ENCODE measurements around the gene SIGLEC11.
"Not testable (repeated sequence)": the region's sequence is repeated elsewhere in the genome, so short reads cannot be mapped to it uniquely, and the experiment has no call there.

Gene SIGLEC11, protein sequence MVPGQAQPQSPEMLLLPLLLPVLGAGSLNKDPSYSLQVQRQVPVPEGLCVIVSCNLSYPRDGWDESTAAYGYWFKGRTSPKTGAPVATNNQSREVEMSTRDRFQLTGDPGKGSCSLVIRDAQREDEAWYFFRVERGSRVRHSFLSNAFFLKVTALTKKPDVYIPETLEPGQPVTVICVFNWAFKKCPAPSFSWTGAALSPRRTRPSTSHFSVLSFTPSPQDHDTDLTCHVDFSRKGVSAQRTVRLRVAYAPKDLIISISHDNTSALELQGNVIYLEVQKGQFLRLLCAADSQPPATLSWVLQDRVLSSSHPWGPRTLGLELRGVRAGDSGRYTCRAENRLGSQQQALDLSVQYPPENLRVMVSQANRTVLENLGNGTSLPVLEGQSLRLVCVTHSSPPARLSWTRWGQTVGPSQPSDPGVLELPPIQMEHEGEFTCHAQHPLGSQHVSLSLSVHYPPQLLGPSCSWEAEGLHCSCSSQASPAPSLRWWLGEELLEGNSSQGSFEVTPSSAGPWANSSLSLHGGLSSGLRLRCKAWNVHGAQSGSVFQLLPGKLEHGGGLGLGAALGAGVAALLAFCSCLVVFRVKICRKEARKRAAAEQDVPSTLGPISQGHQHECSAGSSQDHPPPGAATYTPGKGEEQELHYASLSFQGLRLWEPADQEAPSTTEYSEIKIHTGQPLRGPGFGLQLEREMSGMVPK

DNA sequence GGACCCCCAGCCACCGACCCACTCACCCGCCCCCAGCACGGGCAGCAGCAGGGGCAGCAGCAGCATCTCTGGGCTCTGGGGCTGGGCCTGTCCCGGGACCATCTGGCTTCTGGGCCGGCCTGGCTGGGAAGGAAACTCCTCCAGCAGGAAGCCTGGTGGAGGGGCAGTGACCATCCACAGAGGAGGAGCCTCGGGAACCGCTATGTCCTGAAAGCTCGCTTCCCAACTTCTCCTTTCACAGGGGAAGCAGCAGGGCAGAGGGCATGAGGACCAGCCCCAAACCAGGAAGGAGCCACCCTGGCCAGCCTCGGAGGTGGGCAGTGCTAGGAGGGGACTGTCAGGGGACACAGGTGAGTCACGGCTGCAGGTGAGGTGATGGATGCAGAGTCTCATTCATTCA is at the start of gene SIGLEC11:
SIGLEC11 (minus strand) TSS at position 193 of the 400 bp plus-strand sequence; CDS start at position 102, 91 bp downstream.
- DNase-seq: not testable (repeated sequence)

DNA sequence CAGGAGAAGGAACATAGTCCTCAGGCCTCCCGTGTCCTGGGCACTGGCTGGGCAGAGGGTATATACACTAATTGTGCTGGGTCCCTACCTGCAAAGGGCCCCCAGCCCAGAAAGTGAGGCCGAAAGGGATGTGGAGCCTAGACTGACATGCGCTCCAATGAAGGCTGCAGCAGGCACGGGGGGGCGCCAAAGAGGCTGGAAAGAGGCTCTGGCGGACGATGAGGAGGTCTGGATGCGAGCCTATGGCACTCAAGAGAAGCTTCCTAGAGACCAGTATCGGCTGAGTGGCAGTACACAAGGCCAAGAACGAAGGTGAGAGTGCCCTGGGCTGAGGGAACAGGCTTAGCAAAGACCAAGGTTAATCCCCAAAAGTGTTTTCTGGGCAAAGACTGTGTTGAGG is 47.6 kb upstream of the SIGLEC11 start:
- DNase-seq: peak; percentile 32

DNA sequence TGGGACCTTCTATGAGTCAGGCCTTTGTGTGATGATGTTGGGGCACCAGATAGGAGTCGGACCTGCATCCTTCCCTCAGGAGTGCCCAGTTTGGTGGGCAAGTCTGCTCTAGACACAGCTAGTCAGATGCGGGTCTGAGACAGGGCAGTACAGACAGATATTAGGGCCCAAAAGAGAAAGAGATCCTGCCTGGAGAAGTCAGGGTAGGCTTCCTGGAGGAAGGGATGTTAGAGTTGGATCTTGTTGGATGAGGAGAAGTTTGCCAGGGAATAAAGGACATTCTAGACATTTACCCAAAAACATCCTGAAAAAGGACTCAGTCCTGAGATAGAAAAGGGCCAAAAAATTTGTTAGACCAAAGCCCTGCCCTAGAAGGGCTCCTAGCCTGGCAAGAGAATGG is 47.0 kb upstream of the SIGLEC11 start:
- no peak for DNase-seq

DNA sequence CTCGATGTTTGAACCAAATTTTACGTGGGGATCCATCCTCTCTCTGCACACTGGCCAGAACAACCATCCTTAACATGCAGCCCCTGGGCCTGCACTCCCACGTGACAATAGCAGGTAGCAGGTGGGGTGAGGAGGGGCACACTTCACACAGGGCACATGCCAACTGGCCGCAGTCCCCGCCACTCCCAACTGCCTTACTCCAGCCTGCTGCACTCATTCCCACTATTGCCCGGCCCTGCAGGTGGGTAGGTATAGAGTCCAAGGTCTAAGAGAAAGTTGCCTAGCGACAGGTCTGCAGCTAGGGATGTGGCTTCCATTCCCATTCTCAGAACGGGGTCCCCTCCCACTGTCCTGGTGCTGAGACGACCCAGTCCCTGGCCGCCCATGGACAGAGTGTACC is 46.2 kb upstream of the SIGLEC11 start:
- no peak for DNase-seq

DNA sequence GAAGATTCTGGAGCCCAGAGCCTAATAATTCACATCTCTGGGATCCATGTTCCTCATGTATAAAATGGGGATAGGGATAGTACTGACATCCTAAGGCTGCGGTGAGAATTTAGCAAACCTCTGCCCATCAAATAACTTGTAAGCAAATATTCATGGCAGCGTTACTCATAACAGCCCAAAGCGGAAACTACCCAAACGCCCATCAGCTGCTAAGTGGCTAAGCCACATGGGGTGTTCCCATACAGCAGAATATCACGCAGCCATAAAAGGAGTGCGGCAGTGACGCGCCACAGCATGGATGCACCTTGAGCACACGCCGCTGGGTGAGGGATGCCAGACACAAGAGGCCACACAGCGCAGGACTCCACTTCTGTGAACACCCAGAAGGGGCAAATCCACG is 44.5 kb upstream of the SIGLEC11 start:
- no peak for DNase-seq

DNA sequence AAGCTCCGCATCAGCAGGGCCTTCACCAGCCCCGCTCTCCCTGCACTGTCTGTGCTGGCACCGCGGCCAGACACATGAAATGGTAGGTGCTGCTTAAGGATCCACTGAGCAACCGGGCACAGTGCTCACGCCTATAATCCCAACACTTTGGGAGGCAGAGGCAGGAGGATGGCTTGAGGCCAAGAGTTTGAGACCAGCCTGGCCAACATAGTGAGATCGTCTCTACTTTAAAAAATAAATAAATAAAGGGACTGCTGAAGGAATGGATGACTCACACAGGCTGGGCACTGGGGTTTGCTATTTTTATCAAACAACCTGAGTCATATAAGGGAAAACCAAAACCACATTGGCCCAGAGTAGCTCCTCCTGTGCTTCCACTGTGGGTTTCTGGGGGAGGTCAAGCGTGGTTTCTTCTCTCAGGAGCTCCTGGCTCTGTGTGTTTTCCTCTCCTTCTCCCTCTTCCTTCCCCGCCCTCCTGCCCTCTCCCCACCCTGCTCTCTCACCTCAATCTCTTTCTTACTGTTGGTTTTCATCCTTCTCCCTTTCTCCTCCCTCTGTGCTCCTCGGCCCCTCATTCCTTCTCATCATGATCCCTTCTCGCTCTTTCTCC is 42.9 kb upstream of the SIGLEC11 start:
- peak; percentile 72 for DNase-seq

DNA sequence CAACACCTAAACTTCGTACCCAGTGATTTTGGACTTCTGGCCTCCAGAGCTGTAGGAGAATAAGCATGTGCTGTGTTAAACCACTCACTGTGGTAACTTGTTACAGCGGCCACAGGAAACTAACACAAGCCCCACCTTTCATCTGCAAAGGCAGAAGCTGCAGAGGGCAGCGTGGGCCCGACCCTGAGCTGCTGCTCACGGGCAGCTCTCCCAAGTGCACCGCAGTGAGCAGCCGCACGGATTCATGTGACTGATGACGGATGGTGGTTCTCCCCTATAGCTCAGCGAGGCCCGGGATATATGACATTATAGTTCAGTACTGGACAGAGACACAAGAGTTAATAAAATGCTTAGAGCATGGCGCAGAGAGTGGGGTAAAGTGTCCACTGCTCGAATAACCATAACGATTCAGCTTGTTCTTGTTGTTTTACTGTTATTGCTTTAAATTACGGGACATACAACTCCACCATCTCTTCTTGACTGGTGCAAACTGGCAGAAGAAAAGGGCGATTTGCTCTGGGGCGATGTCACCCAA is 42.3 kb upstream of the SIGLEC11 start:
- DNase-seq: no peak

DNA sequence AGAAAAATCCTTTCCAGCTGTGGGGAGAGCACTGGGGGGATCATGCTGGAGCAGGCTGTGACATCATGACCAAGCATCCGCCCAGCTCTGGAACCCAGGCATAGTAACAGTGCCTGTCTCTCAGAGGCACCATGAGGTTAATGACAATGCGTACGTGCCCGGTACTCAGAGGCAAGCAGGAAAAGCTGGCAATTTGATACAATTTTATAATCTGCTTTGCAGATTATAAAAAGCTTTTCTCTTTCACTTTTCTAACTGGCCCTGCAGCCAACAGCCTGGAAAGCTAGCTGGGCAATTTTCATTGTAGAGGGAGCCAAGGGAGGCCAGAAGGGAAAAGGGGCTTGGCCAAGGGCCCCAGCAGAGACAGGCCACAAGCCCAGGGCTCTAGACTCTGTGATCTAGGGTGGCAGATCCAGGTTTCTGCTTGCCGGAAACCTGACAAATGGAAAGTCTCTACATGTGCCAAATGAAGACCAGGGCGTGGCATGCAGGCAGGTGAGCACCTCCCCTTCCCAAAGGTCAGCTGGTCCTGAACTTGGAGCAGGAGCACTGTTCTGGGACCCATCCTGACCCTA is 41.5 kb upstream of the SIGLEC11 start:
- DNase-seq: no peak

DNA sequence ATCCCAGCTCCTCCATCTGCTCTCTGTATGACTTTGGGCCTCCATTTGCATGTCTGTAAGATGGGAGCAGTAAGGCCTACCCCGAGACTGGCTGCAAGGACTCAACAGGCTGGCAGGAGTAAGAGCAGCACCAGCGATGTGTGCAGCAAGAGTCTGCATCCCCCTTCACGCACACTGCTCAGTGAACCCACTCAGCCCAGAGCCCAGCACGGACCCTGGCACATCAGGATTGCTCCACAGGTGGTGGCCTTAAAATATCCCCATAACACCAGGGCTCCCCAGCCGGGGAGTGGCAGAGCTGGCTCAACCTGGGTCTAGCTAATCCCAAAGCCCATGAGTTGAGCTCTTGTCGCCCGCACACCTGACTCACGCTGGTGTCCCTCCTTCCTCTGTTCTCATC is 40.8 kb upstream of the SIGLEC11 start:
- DNase-seq: no peak

DNA sequence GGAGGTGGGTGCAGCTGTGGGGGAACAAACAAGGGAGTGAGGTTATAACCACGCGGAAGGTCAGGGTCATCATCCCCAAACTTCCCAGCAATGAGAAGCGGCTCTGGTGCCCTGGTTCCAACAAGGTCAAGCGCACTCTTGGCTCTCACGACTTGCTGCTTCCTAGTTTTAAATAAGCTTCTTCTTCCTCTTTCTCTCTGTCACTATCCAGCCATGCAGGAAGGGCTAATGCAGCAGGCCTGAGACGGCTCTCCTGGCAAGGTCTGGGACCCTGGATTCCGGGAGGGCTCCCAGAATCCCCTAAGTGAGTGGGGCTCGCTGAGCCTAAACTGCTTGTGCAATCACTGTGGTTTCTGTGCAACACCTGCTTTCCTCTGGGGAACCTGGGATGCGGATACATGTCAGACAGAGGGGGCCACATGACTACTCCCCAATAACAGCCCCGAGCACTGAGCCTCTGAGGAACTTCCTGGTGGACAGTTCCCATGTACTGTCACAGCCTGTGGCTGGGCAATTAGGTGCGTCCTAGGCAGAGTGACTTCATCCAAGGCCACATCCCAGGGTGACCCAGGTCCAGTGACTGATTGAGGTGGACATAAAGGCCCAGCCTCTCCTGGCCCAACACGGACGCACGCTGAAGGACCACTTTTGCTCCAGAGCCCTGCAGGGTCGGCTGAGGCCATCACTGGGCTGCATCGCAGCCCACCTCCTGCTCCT is 40.0 kb upstream of the SIGLEC11 start:
- DNase-seq: no peak

DNA sequence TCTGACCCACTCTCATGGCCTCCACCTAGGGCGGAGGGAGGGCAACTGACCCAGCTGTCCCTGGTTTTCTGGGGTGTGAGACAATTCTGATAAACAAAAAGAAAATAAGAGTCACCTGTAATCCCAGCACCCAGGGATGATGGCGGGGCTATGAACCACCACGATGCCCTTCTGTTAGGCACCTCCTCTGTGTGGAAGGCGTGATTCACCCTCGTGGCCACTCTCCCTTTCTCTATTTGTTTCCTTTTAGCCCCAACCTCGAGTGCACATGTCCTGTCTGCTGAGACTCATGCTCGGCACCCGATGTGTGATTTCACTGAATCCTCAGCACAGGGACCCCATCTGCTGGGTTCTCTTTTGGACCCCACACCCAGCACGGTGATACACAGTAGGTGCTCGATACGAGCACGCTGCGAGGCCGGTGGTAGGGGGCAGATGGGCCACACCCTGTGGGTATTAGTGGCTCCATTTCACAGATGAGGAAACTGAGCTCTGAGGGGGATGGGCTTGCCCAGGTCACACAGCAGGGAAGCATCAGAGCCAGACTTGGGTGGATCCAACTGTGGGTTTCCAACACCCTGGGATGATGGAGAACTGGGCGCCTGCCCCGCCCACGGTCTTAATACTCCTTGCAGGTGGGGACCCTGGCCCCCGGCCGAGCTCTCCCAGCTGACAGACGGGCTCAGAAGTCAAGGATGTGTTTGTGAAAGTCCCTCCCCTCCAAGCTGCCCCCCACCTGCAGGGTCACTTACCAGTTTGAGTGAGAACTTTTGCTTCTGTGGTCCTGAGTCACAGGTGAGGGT is 39.3 kb upstream of the SIGLEC11 start:
- no peak for DNase-seq

DNA sequence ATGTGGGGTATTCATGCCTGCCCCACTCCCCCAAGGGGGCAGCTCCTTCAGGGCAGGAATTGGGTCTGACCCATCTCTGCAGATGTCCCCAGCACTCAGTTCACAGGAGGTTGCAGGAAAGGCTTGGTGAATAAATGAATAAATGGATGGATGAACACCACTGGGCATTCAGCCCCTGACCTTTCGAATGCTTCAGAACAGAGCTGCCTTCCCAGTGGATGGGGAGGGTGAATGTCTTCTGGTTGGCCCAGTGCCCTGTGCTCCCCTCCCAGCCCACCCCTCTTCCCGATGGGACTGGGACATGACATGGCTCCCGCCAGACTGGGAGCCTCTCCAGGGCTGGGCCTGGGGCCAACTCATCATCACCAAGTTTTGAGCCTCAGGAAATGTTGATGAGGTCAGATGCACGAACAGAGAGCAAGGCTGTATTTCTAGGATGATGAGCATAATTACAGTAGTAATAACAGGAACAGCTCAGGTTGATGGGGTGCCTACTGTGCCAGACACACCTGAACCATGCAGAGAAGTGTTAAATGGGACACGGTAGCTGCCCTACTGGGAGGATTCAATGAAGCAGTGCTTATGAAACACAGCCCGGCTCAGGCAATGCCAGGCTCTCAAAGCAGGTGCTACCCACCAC is 38.5 kb upstream of the SIGLEC11 start:
- DNase-seq: no peak

DNA sequence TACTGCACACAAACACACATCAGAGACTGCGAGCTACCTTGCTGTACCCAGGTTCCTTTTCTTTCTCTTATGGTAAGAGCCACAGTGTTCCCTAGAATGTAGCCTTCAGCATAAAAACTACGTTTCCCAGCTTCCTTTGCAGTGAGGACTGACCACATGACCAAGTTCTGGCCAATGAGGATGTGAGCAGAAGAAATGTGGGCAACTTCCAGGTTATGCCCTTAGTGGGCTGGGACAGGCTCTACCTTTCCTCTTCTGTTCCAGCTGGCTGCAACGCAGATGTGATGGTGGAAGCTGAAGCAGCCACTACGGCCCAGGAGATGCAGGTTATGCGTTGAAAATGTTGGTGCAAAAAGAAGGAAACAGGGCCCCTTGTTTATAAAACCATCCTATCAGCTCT is 36.7 kb upstream of the SIGLEC11 start:
- DNase-seq: peak; percentile 62

DNA sequence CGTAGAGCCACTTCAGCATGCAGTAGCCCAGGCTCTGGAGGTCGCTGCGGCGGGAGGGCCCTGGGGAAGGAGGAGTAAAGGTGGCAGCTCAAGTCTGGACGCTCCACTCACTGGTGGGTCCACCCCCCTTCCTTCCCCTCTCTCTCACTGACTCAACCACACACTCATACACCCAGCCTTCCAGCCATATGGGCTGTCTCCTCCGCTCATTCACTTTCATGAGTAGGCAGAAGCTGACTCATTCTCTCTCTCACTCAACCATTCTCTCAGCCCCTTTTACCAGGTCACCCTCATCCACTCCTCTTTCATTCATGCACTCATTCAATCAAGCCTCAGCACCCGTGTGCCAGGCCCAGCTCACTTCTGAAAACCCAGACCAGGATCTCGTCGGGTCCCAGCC is 27.5 kb upstream of the SIGLEC11 start:
- DNase-seq: no peak

DNA sequence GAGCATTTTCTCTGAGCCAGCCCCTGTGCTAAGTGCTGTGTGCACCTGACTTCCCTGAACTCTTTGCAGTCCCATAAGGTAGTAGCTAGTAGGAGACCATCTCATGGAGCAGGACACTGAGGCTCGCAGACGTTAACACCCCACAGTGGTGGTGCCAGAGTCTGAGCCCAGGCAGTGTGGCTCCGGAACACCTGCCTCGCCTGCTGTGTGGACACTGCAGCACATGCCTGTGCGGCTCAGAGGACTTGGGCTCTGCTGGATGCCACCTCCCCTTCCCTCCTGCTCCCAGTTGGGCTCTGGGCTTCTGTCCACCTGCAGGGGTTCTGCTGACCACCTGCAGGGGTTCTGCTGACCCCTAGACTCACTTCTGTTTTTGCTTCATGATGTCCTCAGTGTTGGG is 27.0 kb upstream of the SIGLEC11 start:
- no peak for DNase-seq

DNA sequence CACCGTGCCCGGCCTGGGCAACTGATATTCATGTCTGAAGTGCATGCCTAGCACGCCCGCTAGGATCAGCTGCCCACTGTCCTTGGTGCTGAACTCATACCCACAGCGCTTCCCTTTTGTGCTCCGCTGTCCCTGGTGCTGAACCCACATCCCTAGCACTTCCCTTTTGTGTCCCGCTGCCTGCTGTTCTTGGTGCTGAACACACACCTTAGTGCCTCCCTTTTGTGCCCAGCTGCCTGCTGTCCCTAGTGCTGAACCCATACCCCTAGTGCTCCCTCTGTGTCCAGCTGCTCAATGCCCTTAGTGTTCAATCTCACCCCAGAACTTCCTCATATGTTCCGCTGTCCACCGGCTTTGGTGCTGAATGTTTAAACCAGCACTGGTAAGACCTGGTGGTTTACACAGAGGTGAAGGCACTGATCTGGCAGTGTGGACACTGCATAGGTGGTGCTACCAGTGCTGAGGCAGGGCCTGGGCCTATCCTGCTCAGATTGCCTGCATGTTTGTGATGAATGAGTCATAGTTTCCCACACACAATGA is 26.3 kb upstream of the SIGLEC11 start:
- peak; percentile 92 for DNase-seq

DNA sequence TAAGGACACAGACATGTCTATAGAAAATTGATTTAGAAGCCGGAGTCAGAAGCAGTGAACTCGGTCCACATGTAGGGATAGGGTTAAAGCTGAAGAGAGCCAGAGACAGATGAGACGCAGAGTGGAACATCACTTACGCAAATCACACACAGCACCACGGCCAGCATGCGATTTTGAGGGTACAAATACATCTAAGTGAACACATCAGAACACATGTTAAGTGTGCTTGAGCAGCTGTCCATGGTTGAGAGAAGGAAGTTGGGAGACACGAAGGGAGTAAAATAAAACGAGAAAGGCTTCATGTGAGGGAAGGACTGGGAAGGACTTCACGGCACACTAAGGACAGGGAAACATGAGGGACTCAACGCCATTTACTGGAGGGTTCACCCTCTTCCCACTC is 25.4 kb upstream of the SIGLEC11 start:
- no peak for DNase-seq

DNA sequence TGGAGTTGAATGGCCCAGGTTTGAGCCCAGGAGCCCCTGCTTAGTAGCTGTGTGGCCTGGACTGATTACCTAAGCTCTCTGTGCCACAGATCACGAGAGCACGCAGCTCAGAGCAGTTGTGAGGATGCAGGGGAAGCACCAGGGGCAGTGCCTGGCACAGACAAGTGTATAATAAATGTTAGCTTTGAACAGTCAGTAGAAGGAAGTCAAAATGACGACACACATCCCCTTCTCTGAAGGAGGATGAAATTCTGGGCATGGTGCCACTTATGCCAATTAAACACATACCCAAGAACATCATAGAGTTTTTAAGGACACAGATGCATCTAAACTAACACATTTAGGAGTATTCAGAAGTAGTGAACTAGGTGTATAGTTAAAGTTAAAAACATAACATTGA is 24.9 kb upstream of the SIGLEC11 start:
- no peak for DNase-seq

DNA sequence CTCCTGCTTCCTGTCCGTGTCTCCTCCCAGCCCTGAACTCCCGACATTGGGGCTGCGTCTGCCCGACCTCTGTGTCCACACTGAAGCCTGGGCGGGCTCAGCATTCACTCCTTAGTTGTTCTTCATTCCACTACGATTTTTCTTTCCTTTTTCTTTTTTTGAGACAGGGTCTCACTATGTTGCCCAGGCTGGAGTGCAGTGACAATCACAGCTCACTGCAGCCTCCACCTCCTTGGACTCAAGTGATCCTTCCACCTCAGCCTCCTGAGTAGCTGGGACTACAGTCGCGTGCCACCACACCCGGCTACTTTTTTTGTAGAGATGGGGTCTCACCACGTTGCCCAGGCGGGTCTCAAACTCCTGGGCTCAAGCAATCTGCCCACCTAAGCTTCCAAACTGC is 23.5 kb upstream of the SIGLEC11 start:
- DNase-seq: no peak

DNA sequence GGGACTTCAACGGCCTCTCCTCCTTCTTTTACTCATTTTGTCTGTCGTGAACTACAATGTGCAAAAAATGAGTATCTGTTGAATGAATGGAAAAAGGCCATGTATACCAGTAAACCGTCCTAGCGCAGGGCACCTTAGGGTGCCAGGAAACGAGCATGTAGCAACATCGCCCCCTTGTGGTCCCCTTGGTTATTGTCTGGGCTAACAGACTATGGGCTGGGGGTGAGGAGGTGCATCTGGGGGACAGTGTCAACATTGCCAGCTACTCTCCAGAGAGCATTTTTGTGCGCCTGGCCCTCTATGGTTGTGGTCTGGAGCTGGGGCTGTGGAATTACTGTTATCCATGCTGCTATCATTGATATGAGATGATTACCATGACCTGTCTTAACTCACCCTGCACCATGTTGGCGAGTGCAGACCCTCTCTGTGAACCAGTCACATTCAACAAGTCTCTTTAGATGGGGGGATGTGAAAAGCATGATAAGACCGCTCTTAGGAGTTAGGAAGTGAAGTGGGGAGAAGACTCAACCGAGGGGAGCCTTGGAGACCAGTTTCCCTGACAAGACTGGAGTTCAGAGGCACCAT is 22.8 kb upstream of the SIGLEC11 start:
- DNase-seq: peak; percentile 76
